ENCODE data around the gene SMG6. TPM values are rescaled to one million over a fixed set of nuclear protein-coding genes. Genes with fewer than 3 reads are reported as not detected.

SMG6 gene
- total RNA-seq, 1 experiment from 2014 or later, result 28.6 TPM

- peaks cover 2% of the 10 kb centered on the region for H4K20me1 ChIP-seq (ENCODE audit: control insufficient read depth, insufficient read depth, insufficient read length)
- Mint-ChIP-seq H3K9me3 (no peaks in the 10 kb centered on the region), H3K4me1 (peaks cover 8 to 9% of the 10 kb centered on the region in 2 experiments; a peak in 3 of 4 replicates), H3K27me3 (ENCODE audit: low read depth) (peaks cover 68% of the 10 kb centered on the region), H3K36me3 (ENCODE audit: insufficient read depth in 1 of 3, low read depth in 3 of 3) (peaks cover 0 to 2% (median 1%) of the 10 kb centered on the region in 3 experiments; a peak in 6 of 7 replicates), H3K4me3 (peak overlapping the region; percentile 53 to 71), H3K27ac (no peak overlapping the region)
- no peak overlapping the region for H2BK5ac ChIP-seq (ENCODE audit: insufficient read length, low read length)
- peak; percentile 83 for DNase-seq
- no peaks in the 10 kb centered on the region for H3K9me3 ChIP-seq (ENCODE audit: control insufficient read depth, low read depth, low read length)
- H2BK12ac ChIP-seq (ENCODE audit: insufficient read length, low read depth, low read length), result no peak overlapping the region
- H3K56ac ChIP-seq (ENCODE audit: insufficient read length, low read depth, low read length), result no peak overlapping the region
- H2BK20ac ChIP-seq (ENCODE audit: low read depth, low read length, poor library complexity, severe bottlenecking), result no peak overlapping the region
- no peaks in the 10 kb centered on the region for H3K79me2 ChIP-seq (ENCODE audit: insufficient read depth, low read length)
- H3K27ac ChIP-seq (ENCODE audit: insufficient read length, low read depth, low read length), result no peak overlapping the region
- H3K27me3 ChIP-seq (ENCODE audit: insufficient read depth, low read length), result peaks cover 44% of the 10 kb centered on the region
- no peak overlapping the region for H2AK5ac ChIP-seq (ENCODE audit: insufficient read length, low read length)
- no peak overlapping the region; the same call in 1 of the 2 replicates for H2BK15ac ChIP-seq (ENCODE audit: low read depth, low read length)
- H3T11ph ChIP-seq (ENCODE audit: low read length), result no peak overlapping the region
- no peaks in the 10 kb centered on the region for H3K4me1 ChIP-seq (ENCODE audit: insufficient read depth, low read length)
- no CpG with 5 or more reads among the region's 104 CpGs for WGBS (ENCODE audit: extremely low coverage, insufficient read length, low lambda C conversion rate)
- no peak overlapping the region for H3K4ac ChIP-seq (ENCODE audit: low read depth, low read length)
- H3K23me2 ChIP-seq (ENCODE audit: insufficient read length, low read depth, low read length, poor library complexity, severe bottlenecking), result peaks cover 5% of the 10 kb centered on the region
- no peak overlapping the region for H4K8ac ChIP-seq (replicated peaks; ENCODE audit: insufficient read length, low read depth, low read length)
- peak overlapping the region; percentile 37 for H3K4me2 ChIP-seq (ENCODE audit: insufficient read depth, insufficient read length, low read length)
- no peak overlapping the region for H3K14ac ChIP-seq (ENCODE audit: insufficient read depth, low read length)
- H3K9ac ChIP-seq (ENCODE audit: extremely low read depth, insufficient read length, low read length), result no peak overlapping the region
- H2BK120ac ChIP-seq (ENCODE audit: low read depth, low read length, poor library complexity, severe bottlenecking), result no peak overlapping the region
- no peak overlapping the region for H2AFZ ChIP-seq (ENCODE audit: low read length)
- TF ChIP-seq CTCF (conservative IDR thresholded peaks at IDR 0.05), result no peak
- H3K18ac ChIP-seq (ENCODE audit: insufficient read length, low read depth, low read length), result no peak overlapping the region
- no peak overlapping the region for H4K91ac ChIP-seq (ENCODE audit: insufficient read length, low read depth, low read length)
- no peak overlapping the region for H4K5ac ChIP-seq (ENCODE audit: insufficient read length, low read depth, low read length)
- no peak overlapping the region for H3K23ac ChIP-seq (ENCODE audit: insufficient read length, low read depth, low read length)
- H3K79me1 ChIP-seq (ENCODE audit: insufficient read depth, low read depth, low read length, poor library complexity, severe bottlenecking), result no peaks in the 10 kb centered on the region
Observed at GRCh38 chr17:2049333-2050299, 254.0 kb downstream of the SMG6 start.
